Astrocyte (in vitro differentiated cells and primary cell): Measurements from ENCODE around the gene SLC9A7.

Source experiments
- CTCF ChIP-seq: IDR thresholded peaks from 2 replicates; pipeline ENCODE4 v1.5.1; 2011; ENCODE audit warnings: low read depth, mild to moderate bottlenecking, inconsistent platforms, low read length, moderate library complexity; ENCODE audit not compliant: insufficient read depth
- EZH2 ChIP-seq: IDR thresholded peaks from 2 replicates; pipeline ENCODE4 v1.6.1; 2012; ENCODE audit warnings: mild to moderate bottlenecking, low read length, inconsistent platforms; ENCODE audit not compliant: insufficient read depth

- TF ChIP-seq CTCF, result no peak
- TF ChIP-seq EZH2, result no peak
Observed at GRCh38 chrX:46743046-46743445, 15.9 kb downstream of the SLC9A7 start.
